ENCODE results near the gene SPPL3. TPM values are rescaled to one million over a fixed set of nuclear protein-coding genes. Genes with fewer than 3 reads are reported as not detected.

Gene SPPL3
- total RNA-seq, 1 donor from 2014 or later, result 28.3 TPM

GRCh38 chr12:120834489-120835303 lies 69.5 kb downstream of the SPPL3 start:
- DNase-seq (no peak), ATAC-seq (ENCODE audit: poor library complexity) (no peak)
- intact Hi-C loops (cut with DNase I), result no loop called here

DNA sequence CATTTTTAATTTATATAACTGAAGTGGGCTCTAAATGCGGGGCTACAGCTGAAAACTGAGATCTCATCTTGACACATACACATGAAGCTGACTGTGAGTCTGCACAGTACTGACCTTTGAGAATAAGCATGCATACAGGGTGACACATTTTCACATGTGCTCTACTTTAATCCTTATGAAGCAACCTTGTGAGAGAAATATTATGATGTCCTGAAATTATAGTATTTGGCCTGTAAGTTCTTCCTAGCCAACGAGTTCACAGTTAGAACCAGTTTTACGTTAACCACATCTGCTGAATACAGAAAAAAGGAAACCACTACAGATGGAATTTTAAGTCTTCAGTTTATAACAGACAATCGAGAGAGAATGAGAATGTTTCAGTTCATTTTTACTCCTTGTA lies 70.3 kb downstream of the SPPL3 start:
- intact Hi-C loops (cut with DNase I), result no loop called here
- no peak for DNase-seq
- peak; percentile 54 for ATAC-seq (ENCODE audit: poor library complexity)

GRCh38 chr12:120832737-120833136 lies 71.4 kb downstream of the SPPL3 start:
- DNase-seq, result no peak
- intact Hi-C loops (cut with DNase I), result no loop called here
- ATAC-seq (ENCODE audit: poor library complexity), result no peak

DNA sequence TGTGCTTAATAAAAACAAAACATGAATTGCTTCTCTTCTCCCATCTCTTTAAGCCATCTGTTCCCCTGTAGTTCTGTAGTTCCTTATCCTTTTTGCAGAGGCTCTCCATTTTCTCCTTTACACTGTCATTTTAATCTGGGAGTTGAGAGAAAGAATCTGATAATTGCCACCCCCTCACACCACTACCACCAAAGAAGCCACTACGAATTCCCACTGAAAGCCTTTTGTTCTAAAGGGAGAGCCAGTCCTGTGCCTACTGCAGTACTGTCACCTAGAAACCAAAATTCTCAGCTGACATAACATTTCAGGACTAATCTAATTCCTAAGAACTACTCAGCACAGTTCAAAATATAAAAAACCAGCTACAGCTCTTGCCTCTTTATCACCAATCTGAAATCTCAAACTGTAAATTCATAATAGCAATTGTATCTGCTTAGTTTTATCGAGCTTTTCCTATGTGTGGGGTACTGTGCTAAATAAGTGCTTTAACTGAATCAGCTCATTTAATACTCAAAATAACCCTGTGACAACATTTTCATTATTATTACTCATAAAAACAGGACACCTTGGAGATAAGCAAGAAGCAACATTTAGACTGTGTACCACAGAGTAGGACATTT lies 72.4 kb downstream of the SPPL3 start:
- DNase-seq, result no peak
- peak; percentile 41 for ATAC-seq (ENCODE audit: poor library complexity)
- intact Hi-C loops (cut with DNase I), result no loop called here

- DNase-seq, result no peak
- intact Hi-C loops (cut with DNase I), result no loop called here
- ATAC-seq (ENCODE audit: poor library complexity), result no peak
Observed at GRCh38 chr12:120830966-120831365, 73.2 kb downstream of the SPPL3 start.

DNA sequence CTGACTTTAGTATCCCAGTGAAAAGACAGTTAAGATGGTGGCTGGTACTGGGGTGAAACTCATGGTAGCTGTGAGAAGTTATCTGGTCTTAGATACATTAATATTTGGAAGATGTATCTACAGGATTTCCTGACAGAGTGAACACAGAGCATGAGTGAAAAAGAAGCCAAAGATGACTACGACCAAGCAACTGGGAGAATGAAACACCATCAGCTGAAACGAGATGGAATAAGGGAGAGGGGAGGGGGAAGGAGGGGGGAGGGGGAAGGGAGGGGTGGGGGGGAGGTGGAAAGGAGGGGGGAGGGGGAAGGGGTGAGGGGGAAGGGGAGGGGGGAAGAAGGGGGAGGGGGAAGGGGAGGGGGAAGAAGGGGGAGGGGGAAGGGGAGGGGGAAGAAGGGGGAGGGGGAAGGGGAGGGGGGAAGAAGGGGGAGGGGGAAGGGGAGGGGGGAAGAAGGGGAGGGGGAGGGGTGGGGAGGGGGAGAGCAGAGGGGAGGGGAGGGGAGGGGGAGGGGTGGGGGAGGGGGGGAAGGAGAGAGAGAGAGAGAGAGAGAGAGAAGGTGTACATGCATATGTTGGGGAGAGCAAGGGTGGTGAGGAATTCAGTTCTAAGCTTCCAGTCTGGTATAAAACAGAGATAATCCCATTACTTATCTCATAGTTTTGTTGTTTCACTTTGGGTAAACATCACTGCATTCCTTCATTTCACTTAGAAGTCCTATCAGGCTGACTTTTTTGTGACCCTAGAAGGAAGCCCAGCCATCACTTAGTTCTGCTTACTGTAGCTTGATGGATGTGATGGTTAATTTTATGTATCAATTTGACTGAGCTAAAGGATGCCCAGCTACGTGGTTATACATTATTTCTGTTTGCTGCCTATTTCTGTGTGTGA lies 73.9 kb downstream of the SPPL3 start:
- intact Hi-C loops (cut with DNase I), result no loop called here
- no peak for DNase-seq
- ATAC-seq (ENCODE audit: poor library complexity), result no peak

GRCh38 chr12:120826335-120826734 lies 77.8 kb downstream of the SPPL3 start:
- DNase-seq, result no peak
- peak; percentile 25 for ATAC-seq (ENCODE audit: poor library complexity)
- intact Hi-C loops (cut with DNase I), result no loop called here

GRCh38 chr12:120825337-120825736 lies 78.8 kb downstream of the SPPL3 start:
- ATAC-seq (ENCODE audit: poor library complexity) (no peak), DNase-seq (no peak)
- intact Hi-C loops (cut with DNase I), result no loop called here

- no peak for ATAC-seq (ENCODE audit: poor library complexity)
- no peak for DNase-seq
- intact Hi-C loops (cut with DNase I), result no loop called here
Observed at GRCh38 chr12:120822832-120823503, 81.2 kb downstream of the SPPL3 start.

DNA sequence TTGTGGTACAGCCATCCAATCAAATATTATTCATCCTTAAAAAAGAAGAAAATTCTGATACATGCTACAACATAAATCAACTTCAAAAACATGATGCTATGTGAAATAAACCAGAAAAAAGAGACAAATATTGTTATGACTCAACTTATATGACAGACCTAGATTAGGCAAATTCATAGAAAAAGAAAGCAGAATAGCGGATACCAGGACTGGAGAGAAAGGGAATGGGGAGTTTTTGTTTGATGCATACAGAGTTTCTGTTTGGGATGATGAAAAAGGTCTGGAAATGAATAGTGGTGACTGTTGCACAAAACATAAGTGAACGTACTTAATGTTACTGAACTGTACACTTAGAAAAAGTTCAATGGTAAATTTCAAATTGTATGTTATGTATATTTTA lies 82.3 kb downstream of the SPPL3 start:
- DNase-seq (no peak), ATAC-seq (ENCODE audit: poor library complexity) (no peak)

GRCh38 chr12:120820884-120821510 lies 83.2 kb downstream of the SPPL3 start:
- ATAC-seq (ENCODE audit: poor library complexity) (no peak), DNase-seq (no peak)
- intact Hi-C loops (cut with DNase I), result no loop called here

More for the DNA sequence above, 82.3 kb downstream of the SPPL3 start:
- intact Hi-C loops (cut with DNase I), result no loop called here

DNA sequence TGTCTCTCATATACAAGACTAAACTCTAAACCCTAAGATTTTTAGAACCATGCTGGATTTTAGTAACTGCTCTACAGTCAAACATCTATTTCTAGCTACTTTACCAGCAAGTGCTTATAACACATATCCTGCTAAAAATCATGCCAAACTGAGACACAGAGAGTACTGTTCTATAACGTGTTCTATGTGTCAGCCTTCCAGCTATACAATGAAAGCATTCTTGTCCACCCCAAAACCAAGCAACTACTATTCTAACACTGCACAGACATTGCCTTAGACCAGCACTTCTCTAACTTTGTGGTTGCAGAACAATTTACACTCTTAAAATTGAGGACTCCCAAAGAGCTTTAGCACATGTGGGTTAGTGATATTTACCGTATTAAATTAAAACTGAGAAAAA lies 85.7 kb downstream of the SPPL3 start:
- no peak for ATAC-seq (ENCODE audit: poor library complexity)
- intact Hi-C loops (cut with DNase I), result no loop called here
- DNase-seq, result no peak

GRCh38 chr12:120817559-120818330 lies 86.4 kb downstream of the SPPL3 start:
- intact Hi-C loops (cut with DNase I), result no loop called here
- DNase-seq (no peak), ATAC-seq (ENCODE audit: poor library complexity) (no peak)

GRCh38 chr12:120816363-120816762 lies 87.8 kb downstream of the SPPL3 start:
- no peak for DNase-seq
- intact Hi-C loops (cut with DNase I), result no loop called here
- no peak for ATAC-seq (ENCODE audit: poor library complexity)

GRCh38 chr12:120814903-120815429 lies 89.2 kb downstream of the SPPL3 start:
- DNase-seq (no peak), ATAC-seq (ENCODE audit: poor library complexity) (no peak)
- intact Hi-C loops (cut with DNase I), result no loop called here

GRCh38 chr12:120814203-120814902 lies 89.8 kb downstream of the SPPL3 start:
- ATAC-seq (ENCODE audit: poor library complexity) (peak; percentile 34), DNase-seq (no peak)
- intact Hi-C loops (cut with DNase I), result no loop called here

DNA sequence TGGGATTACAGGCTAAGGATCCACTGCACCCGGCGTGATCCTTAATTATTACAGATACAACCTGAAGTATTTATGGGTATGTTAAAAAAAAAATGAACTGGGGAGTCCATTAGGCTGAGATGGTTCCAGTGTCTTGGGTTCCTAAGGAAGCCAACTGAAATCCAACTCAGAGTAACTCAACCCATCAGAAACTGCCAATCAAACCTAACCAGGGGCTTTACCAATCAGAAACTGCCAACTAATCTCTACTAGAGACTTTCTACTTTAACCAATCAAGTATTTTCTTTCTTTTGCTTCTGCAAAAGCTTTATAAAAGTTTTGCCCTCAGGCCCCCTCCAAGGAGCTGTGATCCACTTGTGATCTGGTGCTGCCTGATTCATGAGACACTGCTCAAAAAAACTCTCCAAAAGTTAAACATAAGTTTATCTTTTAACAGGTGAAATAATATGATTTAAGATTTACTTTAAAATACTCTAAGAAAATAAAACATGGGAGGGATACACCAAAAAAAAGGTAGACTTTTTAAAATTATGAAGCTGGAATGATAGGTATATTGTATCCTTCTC lies 90.5 kb downstream of the SPPL3 start:
- intact Hi-C loops (cut with DNase I), result no loop called here
- no peak for DNase-seq
- no peak for ATAC-seq (ENCODE audit: poor library complexity)

Data from Right ventricle myocardium superior (tissue), 1 donor.